Measurements from ENCODE around the gene RIOK2.

Gene RIOK2

GRCh38 chr5:97150401-97150800 is 32.6 kb downstream of the RIOK2 start:
- TF ChIP-seq TOX (CRISPR knock-in tag; IDR thresholded peaks at IDR 0.05; ENCODE audit: borderline replicate concordance), result no peak
- TF ChIP-seq PPARA (CRISPR knock-in tag; IDR thresholded peaks at IDR 0.05; ENCODE audit: borderline replicate concordance), result no peak
- no peak for TF ChIP-seq TSHZ2 (CRISPR knock-in tag; IDR thresholded peaks at IDR 0.05)
- TF ChIP-seq, protein P1, sequence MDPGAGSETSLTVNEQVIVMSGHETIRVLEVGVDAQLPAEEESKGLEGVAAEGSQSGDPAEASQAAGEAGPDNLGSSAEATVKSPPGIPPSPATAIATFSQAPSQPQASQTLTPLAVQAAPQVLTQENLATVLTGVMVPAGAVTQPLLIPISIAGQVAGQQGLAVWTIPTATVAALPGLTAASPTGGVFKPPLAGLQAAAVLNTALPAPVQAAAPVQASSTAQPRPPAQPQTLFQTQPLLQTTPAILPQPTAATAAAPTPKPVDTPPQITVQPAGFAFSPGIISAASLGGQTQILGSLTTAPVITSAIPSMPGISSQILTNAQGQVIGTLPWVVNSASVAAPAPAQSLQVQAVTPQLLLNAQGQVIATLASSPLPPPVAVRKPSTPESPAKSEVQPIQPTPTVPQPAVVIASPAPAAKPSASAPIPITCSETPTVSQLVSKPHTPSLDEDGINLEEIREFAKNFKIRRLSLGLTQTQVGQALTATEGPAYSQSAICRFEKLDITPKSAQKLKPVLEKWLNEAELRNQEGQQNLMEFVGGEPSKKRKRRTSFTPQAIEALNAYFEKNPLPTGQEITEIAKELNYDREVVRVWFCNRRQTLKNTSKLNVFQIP (CRISPR knock-in tag; IDR thresholded peaks at IDR 0.05; ENCODE audit: borderline replicate concordance, low read depth), result no peak
- TF ChIP-seq ZNF8 (CRISPR knock-in tag; IDR thresholded peaks at IDR 0.05), result no peak
- no peak for TF ChIP-seq ZC3H10 (CRISPR knock-in tag; IDR thresholded peaks at IDR 0.05)
- TF ChIP-seq TCF4 (CRISPR knock-in tag; IDR thresholded peaks at IDR 0.05; ENCODE audit: borderline replicate concordance), result no peak
- no peak for TF ChIP-seq CREB5 (CRISPR knock-in tag; IDR thresholded peaks at IDR 0.05; ENCODE audit: low read depth)
- no peak for TF ChIP-seq ZNF70 (CRISPR knock-in tag; IDR thresholded peaks at IDR 0.05)
- TF ChIP-seq PATZ1 (CRISPR knock-in tag; IDR thresholded peaks at IDR 0.05; ENCODE audit: borderline replicate concordance), result no peak
- TF ChIP-seq BACH2 (CRISPR knock-in tag; IDR thresholded peaks at IDR 0.05; ENCODE audit: borderline replicate concordance), result no peak
- TF ChIP-seq RARB (CRISPR knock-in tag; IDR thresholded peaks at IDR 0.05), result no peak
- TF ChIP-seq ESRRG (CRISPR knock-in tag; IDR thresholded peaks at IDR 0.05), result no peak
- no peak for TF ChIP-seq ISL1 (CRISPR knock-in tag; IDR thresholded peaks at IDR 0.05)
- no peak for ATAC-seq

- TF ChIP-seq ESRRG (CRISPR knock-in tag; IDR thresholded peaks at IDR 0.05) (no peak), ZNF565 (CRISPR knock-in tag; conservative IDR thresholded peaks at IDR 0.05; ENCODE audit: low read depth) (no peak), PPARA (CRISPR knock-in tag; IDR thresholded peaks at IDR 0.05; ENCODE audit: borderline replicate concordance) (no peak), TCF4 (CRISPR knock-in tag; IDR thresholded peaks at IDR 0.05; ENCODE audit: borderline replicate concordance) (no peak), BACH2 (CRISPR knock-in tag; IDR thresholded peaks at IDR 0.05; ENCODE audit: borderline replicate concordance) (no peak), ZFP3 (CRISPR knock-in tag; IDR thresholded peaks at IDR 0.05) (no peak), CSDC2 (CRISPR knock-in tag; IDR thresholded peaks at IDR 0.05) (no peak)
- ATAC-seq, result no peak
Observed at GRCh38 chr5:97149709-97150108, 33.3 kb downstream of the RIOK2 start.

DNA sequence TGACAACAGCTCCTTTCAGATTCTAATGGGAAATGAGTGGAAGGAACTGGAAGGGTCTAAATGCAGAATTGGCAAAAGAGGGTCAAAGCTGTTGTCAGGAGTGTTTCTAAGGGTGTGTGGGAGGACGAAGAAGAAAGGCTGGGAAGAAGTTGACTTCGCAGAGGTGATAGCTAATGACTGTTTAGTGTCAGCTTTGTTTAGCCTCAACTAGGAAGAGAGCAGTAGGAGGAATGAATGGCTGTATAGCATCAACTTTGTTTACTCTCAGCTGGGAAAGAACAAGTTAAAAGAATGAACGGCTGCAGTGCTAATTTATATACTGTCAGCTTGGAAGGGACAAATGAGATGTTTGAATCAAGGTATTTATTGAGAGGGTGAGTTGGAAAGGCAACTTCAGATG is 34.8 kb downstream of the RIOK2 start:
- ATAC-seq, result no peak
- no peak for TF ChIP-seq ZNF70 (CRISPR knock-in tag; IDR thresholded peaks at IDR 0.05)
- TF ChIP-seq GLIS3 (CRISPR knock-in tag; IDR thresholded peaks at IDR 0.05), result no peak
- TF ChIP-seq CREB5 (CRISPR knock-in tag; IDR thresholded peaks at IDR 0.05; ENCODE audit: low read depth), result no peak
- no peak for TF ChIP-seq TOX (CRISPR knock-in tag; IDR thresholded peaks at IDR 0.05; ENCODE audit: borderline replicate concordance)
- no peak for TF ChIP-seq PPARA (CRISPR knock-in tag; IDR thresholded peaks at IDR 0.05; ENCODE audit: borderline replicate concordance)
- no peak for TF ChIP-seq RARB (CRISPR knock-in tag; IDR thresholded peaks at IDR 0.05)

GRCh38 chr5:97143704-97144103 is 39.3 kb downstream of the RIOK2 start:
- no peak for ATAC-seq
- TF ChIP-seq PPARA (CRISPR knock-in tag; IDR thresholded peaks at IDR 0.05; ENCODE audit: borderline replicate concordance) (no peak), ZFP30 (CRISPR knock-in tag; IDR thresholded peaks at IDR 0.05) (no peak), OSR1 (CRISPR knock-in tag; IDR thresholded peaks at IDR 0.05) (no peak), PATZ1 (CRISPR knock-in tag; IDR thresholded peaks at IDR 0.05; ENCODE audit: borderline replicate concordance) (no peak), TOX (CRISPR knock-in tag; IDR thresholded peaks at IDR 0.05; ENCODE audit: borderline replicate concordance) (no peak), BACH2 (CRISPR knock-in tag; IDR thresholded peaks at IDR 0.05; ENCODE audit: borderline replicate concordance) (no peak), ZC3H10 (CRISPR knock-in tag; IDR thresholded peaks at IDR 0.05) (no peak), ARNTL (CRISPR knock-in tag; IDR thresholded peaks at IDR 0.05; ENCODE audit: borderline replicate concordance, low read depth) (no peak), ZNF565 (CRISPR knock-in tag; conservative IDR thresholded peaks at IDR 0.05; ENCODE audit: low read depth) (no peak), CREB5 (CRISPR knock-in tag; IDR thresholded peaks at IDR 0.05; ENCODE audit: low read depth) (no peak), GLIS3 (CRISPR knock-in tag; IDR thresholded peaks at IDR 0.05) (no peak), ISL1 (CRISPR knock-in tag; IDR thresholded peaks at IDR 0.05) (no peak), RARB (CRISPR knock-in tag; IDR thresholded peaks at IDR 0.05) (no peak)
